Adipose tissue (tissue), 3 donors: ENCODE measurements around the gene ELN. TPM values are rescaled to one million over a fixed set of nuclear protein-coding genes. Genes with fewer than 3 reads are reported as not detected.

Experiments used
- H3K27ac ChIP-seq: one replicate; pipeline ENCODE4 v1.5.1; 2013; ENCODE audit warnings: low read depth, low read length
- WGBS, 3 donors: extraction: QIAGEN DNeasy Blood & Tissue Kit; methylation state at CpG; one replicate each; pipeline ENCODE4 v1.1.7; 2013; 5-methylcytosine and 5-hydroxymethylcytosine counted together
- polyA plus RNA-seq, 3 donors: library from polyadenylated mRNA; stranded (reverse); fragments of 200-250 nt; gene quantifications; one replicate each; pipeline ENCODE4 v1.2.3, GENCODE V29; 2013
- donor health status: healthy with polysubstance abuse.
- donor health status: Bipolar disorder and iron deficiency.
- donor health status: healthy.

The ELN gene
- polyA plus RNA-seq, 3 donors = 49.6 to 142 (median 126) TPM

GRCh38 chr7:74097937-74098614 lies 70.1 kb downstream of the ELN start:
- WGBS, 3 donors = 74 to 92% (median 78%) methylated on average over 11 of the region's 11 CpGs
- no peak overlapping the region for H3K27ac ChIP-seq

GRCh38 chr7:74099031-74099430 lies 71.1 kb downstream of the ELN start:
- WGBS, 3 donors = 95 to 96% (median 96%) methylated on average over 17 of the region's 17 CpGs
- no peak overlapping the region for H3K27ac ChIP-seq

GRCh38 chr7:74101061-74101681 lies 73.2 kb downstream of the ELN start:
- WGBS, 3 donors = 59 to 82% (median 71%) methylated on average over 8 of the region's 8 CpGs

GRCh38 chr7:74103219-74103772 lies 75.3 kb downstream of the ELN start:
- WGBS, 3 donors = 96 to 99% (median 98%) methylated on average over 6 of the region's 6 CpGs
- H3K27ac ChIP-seq = no peak overlapping the region

More at GRCh38 chr7:74101061-74101681, 73.2 kb downstream of the ELN start:
- H3K27ac ChIP-seq = no peak overlapping the region

- WGBS, 3 donors = 93 to 95% (median 93%) methylated on average over 8 of the region's 8 CpGs
- no peak overlapping the region for H3K27ac ChIP-seq
Measured at GRCh38 chr7:74104702-74105101, 76.7 kb downstream of the ELN start.

GRCh38 chr7:74105992-74106391 lies 78.0 kb downstream of the ELN start:
- no peak overlapping the region for H3K27ac ChIP-seq
- WGBS, 3 donors = 91 to 92% (median 91%) methylated on average over 11 of the region's 11 CpGs

GRCh38 chr7:74106846-74107245 lies 78.9 kb downstream of the ELN start:
- H3K27ac ChIP-seq = no peak overlapping the region
- WGBS, 3 donors = 94 to 97% (median 96%) methylated on average over 18 of the region's 18 CpGs

- no peak overlapping the region for H3K27ac ChIP-seq
- 71 to 84% (median 74%) methylated on average over 17 of the region's 17 CpGs for WGBS, 3 donors
Measured at GRCh38 chr7:74115326-74115725, 87.4 kb downstream of the ELN start.

- WGBS, 3 donors = 77 to 89% (median 86%) methylated on average over 13 of the region's 13 CpGs
- no peak overlapping the region for H3K27ac ChIP-seq
Measured at GRCh38 chr7:74116356-74116755, 88.4 kb downstream of the ELN start.

Other genes starting within 250 kb of the ELN start
- gene CLDN4, start 197.2 kb upstream of the ELN start, polyA plus RNA-seq = 10 to 100 TPM in 1 of 3 donors, under 1 TPM in 2; 0.34 to 98.3 (median 0.77) TPM
- 1 to 10 TPM in 2 of 3 donors, under 1 TPM in 1; 0.86 to 2.5 (median 2.4) TPM for gene METTL27, start 185.7 kb upstream of the ELN start, polyA plus RNA-seq
- gene TMEM270, start 167.0 kb upstream of the ELN start, polyA plus RNA-seq = under 1 TPM in 1 of 3 donors, not detected in 2; 0.08 TPM
- 10 to 100 TPM in 1 of 3 donors, 1 to 10 TPM in 2; 4.5 to 13.2 (median 6.2) TPM for gene LIMK1, start 55.6 kb downstream of the ELN start, polyA plus RNA-seq
- 100 to 1,000 TPM; 182 to 223 (median 193) TPM for gene EIF4H, start 146.2 kb downstream of the ELN start, polyA plus RNA-seq
- gene LAT2, start 181.8 kb downstream of the ELN start, polyA plus RNA-seq = 10 to 100 TPM in 2 of 3 donors, 1 to 10 TPM in 1; 2.3 to 14.0 (median 12.4) TPM
- gene RFC2, start 226.2 kb downstream of the ELN start, polyA plus RNA-seq = 10 to 100 TPM; 13.6 to 17.8 (median 14.8) TPM